Renal cortical epithelial cell (primary cell): ENCODE data around the gene SPTLC1. TPM values are rescaled to one million over a fixed set of nuclear protein-coding genes. Genes with fewer than 3 reads are reported as not detected.
"Not testable (repeated sequence)": the region's sequence is repeated elsewhere in the genome, so short reads cannot be mapped to it uniquely, and the experiment has no call there.

Experiments
- DNase-seq: peaks from one replicate; pipeline ENCODE4 v3.0.0-alpha.2; 2011; ENCODE audit warnings: low read depth
- total RNA-seq: library from RNA; depleted of rRNA; stranded (reverse); fragments of >200 nt; gene quantifications from 2 replicates; pipeline ENCODE4 v1.2.3, GENCODE V29; 2014

SPTLC1 gene
- 144 and 180 TPM in 2 replicates for total RNA-seq

DNA sequence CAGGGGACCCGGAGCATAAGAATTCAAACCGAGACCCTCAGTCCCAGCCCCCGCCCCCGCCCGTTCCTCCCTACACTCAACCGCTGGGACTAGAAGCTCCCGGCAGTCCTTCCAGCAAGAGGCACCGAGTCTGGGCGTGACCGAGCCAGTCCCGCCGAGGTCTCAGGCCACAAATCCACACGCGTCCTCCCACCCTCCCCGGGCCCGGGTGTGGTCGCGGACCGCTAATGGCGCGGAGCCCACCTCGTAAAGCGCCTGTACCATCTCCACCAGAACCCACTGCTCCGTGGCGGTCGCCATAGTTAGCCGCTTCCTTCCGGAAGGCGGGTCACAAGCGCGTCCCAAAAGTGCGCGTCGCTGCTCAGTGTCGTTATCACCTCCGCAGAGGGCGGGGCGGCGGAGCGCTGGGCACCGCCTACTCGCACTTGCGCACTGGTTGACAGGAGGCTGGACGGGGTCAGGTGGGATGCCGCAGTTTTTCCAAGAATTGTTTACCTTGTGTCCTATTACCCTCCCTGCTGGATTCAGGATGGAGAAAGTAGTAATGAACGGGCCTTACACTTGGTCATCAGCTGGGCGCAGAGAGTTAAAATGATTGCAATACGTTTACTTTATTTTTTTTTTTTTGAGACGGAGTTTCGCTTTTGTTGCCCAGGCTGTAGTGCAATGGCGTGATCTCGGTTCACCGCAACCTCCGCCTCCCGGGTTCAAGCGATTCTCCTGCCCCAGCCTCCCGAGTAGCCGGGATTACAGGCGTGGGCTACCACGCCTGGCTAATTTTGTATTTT lies at the start of gene SPTLC1:
Gene SPTLC1 (minus strand): TSS at position 343 of the 788 bp plus-strand sequence. CDS start 43 bp downstream, at position 300.
- DNase-seq: peak; percentile 88

GRCh38 chr9:92164975-92165374 lies 49.8 kb upstream of the SPTLC1 start:
- no peak for DNase-seq

DNA sequence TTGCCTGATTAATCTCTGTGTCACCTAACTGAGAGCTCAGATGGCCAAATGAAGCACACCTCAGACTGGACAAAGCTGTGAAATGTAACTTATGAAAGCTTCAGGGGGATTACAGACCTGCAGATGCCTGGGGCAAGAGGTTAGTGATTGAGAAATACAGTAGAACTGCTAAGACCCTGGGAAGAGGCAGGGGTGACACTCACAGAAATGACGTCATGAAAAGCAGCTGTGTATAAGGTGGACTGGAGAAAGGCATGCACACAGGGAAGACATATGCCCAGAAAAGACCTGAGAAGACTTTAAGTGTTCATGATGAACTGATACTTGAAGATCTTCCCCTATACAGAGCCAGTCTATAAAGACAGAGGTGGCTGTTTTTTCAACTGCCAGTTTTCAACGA lies 49.3 kb upstream of the SPTLC1 start:
- DNase-seq: no peak

- DNase-seq: no peak
Observed at GRCh38 chr9:92163276-92163675, 48.1 kb upstream of the SPTLC1 start.

DNA sequence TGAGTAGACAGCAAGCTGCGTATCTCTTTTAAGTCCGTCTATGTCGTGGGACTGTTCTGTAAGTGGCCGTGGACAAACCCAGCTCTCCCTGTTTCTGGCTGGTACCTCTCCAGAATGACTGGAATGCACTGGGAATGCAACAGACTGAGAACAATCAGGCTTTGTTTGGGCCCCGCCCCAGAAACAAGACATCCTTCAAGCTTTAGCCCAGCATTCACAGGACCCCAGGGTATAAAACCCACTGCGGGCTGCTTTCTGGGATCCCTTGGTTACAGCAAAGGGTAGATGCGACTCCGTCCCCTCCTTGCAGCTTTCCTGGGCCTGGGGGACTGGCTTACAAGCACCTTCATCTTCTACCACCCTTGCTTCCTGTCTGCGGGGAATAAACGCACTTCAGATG lies 45.6 kb upstream of the SPTLC1 start:
- no peak for DNase-seq

DNA sequence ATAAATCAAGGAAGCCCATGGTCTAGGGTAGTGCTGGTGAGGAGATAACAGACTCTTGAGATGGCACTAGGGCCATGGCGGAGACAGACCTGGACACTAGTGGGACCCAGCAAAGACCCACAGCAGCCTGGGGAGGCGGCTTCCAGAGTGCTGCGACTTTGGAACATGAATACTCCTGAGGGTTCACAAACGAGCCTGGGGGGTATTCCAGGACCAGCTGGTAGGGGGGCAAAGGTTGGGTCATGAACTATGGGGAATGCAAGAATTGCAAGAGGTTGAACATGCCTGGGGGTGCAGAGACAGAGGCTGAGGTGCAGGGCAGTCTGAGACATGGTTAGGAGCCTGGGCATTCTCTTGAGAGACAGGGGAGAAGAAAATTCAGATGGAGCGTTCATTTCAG lies 43.8 kb upstream of the SPTLC1 start:
- DNase-seq: no peak

- no peak for DNase-seq
Observed at GRCh38 chr9:92158097-92158601, 42.9 kb upstream of the SPTLC1 start.

DNA sequence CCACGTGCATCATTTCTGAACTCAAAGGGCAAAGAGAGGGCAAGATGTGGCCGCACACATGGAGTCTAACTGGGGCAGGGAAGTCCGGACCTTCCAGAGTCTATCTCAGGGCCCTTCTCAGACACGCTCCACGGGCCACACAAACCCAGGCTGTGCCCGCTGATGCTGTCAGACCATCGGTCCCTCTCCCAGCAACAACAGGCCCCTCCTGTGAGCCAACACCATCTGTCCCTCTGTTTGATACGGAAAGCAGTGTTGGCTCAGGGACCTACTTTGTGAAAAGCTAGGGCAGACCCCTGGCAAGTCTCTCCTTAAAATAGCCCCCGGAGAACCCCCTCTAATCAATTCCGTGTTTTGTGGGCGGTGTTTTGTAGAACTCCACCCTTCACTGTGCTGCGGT lies 40.5 kb upstream of the SPTLC1 start:
- DNase-seq: not testable (repeated sequence)

DNA sequence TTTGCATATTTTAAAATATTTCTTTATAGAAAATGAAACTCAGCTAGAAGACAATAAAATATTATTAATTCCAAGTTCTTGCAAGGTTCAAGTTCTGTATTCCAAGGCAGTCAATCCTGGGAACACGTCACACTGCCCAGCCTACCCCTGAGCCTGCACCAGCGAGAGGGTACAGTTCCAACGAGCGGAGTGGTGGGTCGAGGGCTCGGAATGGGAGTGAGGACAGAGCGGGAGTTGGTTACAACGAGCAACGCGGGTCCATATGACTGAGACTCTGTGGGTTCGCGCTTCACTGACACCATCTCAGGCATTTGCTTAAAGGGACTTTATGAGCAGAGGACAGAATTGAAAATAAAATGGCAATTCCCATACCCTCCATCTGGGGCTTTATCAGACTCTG lies 40.0 kb upstream of the SPTLC1 start:
- no peak for DNase-seq

DNA sequence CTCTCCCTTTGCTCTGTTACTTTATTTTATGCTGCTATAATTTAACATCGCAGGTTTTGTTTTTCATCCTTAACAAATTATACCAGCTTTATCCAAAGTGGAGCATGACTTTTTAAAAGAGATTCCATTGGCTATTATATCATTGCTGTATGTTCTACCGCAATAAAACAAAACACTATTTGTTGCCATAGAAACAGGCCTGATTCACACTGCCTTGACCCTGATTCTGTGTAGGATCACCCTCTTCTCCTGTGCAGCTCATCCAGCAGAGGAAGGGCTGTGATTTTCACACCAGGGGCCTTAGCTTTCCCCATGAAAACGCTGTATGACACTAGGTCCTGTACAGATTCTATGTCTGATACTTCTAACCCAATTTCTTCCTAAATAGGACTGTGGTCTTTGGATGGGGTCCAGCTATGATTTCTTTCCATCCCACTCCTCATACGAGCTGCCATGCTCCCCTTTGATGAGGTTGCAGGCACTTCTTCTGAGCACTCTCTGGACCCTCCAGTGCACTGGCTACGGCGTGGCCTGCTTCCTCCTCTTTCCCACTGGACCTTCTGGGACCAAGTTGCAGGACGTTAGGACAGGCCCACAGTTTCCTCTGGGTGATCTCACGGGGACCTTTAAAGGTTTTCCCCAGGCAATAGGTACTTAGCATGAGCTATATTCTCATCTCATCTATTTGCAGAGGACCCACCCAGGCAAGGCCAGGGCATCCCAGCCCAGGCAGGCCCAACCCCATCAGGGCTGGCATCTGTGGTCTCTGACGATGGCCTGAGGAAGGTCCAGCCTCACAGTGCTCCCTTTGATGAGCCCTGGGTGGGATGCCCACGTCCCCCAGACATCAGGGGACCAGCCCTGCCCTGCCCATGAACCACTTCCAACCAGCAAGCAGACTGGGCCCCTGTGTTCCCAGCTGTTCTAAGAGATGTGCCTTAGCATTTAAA lies 38.5 kb upstream of the SPTLC1 start:
- peak; percentile 64 for DNase-seq

- DNase-seq: peak; percentile 21
Observed at GRCh38 chr9:92151691-92152393, 36.6 kb upstream of the SPTLC1 start.

DNA sequence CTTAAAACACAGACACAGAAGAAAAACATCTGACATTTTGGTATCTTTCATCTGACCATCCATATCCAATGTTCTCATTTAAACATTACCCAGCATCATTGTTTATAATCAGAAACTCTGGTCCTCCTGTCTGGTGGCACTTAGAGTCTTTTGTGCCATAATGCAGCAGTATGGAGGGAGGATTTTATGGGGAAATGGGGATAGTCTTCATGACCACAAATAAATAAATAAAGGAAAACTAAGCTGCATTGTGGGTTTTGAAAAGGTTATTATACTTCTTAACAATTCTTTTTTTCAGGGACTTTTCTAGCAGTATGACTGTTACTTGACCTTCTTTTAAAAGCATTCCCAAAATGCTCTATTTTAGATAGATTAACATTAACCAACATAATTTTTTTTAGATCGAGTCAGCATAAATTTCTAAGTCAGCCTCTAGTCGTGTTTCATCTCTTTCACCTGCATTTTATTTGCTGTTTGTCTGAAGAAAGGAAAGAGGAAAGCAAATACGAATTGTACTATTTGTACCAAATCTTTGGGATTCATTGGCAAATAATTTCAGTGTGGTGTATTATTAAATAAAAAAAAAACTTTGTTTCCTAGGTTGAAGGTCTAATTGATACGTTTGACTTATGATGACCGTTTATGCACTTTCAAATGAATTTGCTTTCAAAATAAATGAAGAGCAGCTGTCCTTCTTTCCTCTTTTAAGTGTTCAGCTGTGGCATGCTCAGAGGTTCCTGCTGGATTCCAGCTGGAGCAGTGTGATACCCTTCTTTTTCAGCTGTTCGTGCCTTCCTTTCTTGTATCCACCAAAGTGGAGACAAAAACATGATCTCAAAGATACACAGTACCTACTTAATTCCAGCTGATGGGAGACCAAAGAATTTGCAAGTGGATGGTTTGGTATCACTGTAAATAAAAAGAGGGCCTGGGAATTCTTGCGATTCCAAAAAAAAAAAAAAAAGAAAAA lies 35.6 kb upstream of the SPTLC1 start:
- DNase-seq: not testable (repeated sequence)

DNA sequence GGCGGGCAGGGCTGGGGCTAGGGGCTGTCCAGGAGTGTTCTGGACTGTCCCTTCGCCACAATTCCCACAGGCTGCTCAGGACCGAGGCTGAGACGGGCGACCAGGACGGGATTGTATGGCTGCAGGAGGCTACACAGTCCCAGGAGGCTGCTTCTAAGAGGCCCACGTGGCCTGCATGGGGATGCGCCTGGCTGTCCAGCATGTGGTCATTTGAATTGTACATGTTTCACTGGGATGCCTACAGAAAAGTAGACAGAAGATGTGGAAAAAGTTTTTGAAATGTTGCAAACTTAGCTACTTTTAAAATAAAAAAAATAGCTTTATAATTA lies 32.6 kb upstream of the SPTLC1 start:
- no peak for DNase-seq

DNA sequence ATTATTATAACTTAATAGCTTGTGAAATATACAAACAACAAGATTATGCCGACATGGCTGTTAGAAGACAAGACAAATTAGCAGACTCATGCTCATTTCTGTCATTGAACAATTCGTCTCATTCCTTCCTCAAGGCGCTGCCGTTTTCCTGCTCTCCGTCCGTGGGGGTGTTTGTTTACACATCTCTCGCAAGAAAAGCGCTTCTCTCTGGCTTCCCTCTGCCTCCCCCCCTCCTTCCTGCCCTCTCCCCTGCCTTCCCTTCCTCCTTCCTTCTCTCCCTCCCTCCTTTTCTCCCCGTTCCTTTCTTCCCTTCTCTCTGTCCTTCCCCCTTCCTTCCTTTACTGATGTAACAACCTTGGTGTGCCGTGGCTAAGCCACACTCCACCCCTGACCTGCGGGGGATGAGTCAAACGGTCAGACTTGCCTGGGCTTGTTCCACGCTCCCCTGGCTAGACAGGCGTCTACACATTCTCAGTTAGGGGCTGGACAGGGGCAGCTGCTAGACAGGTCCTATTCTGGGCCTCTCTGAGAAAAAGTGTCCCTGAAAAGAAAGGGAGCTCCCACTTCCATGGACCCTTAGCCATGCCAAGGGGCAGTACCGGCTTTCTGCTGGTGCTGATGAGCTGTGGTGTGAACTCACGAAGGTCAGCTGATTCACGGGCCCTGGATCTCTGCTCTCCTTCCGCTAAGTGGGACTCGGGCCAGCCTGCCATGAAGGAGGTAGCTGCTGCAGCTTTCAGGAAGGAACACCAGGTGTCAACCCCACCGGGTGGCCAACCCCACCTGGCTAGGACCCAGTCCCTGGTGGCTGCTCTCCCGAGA lies 32.0 kb upstream of the SPTLC1 start:
- peak; percentile 86 for DNase-seq

- peak; percentile 28 for DNase-seq
Observed at GRCh38 chr9:92146610-92147009, 31.4 kb upstream of the SPTLC1 start.

GRCh38 chr9:92145784-92146183 lies 30.6 kb upstream of the SPTLC1 start:
- not testable (repeated sequence) for DNase-seq

DNA sequence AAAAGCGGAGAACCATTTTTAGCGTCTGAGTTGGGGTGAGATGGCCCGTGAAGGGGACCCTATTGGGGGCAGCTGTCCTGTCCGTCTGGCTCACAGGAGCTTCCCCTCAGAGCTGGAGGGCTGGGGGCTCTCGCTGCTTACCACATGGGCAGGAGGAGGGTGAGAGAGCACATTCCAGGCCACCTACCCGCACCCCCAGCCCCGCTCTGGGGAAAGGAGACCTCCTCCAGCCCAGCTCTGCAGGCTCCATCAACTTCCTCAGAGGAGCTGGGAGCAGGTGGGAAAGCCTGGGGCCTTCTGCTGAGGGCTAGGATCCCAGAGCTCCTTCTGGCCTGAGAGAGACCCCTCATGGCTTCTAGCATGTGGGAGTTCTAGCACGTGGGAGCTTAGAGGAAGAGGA lies 27.1 kb upstream of the SPTLC1 start:
- DNase-seq: no peak

DNA sequence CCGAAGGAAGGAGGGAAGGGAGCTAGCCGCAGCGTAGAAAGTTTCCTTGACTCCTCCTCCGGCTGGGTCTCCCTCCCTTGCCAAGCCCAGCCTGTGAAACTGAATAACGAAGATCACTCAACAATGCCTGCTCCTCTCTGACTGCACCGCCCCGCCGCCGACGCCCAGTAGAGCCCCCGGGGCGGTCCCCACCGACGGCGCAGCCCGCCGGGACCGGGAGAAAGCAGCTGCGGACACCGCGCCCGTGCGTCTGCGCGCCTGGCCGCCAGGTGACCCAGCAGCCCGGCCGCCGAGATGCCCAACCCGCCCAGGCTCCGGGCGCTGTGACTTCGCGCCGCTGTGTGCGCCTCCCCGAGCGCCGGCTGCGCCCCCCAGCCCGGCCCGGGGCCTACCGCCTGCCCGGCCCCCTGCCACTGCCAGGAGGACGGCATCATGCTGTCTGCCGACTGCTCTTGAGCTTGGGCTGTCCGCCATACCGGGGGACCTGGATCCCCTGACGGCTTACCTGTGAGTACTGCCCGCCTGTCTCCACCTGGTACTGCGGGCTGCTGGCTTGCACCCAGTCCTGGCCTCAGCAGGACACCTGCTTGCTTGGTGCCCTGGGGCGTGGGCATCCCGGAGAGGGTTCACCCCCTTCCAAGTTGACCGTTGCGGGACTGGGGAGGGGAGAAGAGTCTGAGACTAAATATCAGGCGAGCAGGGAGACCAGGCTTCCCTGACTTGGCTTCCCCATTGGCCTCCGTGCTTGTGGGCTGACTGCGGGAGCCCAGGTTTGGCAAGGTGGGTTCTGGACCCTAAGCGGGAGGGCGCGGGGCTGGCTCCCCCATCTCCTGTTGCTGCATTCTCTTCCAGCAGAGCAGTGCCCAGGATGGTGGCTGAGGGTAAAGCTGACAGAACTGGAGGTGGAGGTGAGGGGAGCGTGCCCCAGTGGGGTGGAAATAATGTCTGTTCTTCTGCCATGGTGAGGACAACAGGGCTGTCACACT lies 26.2 kb upstream of the SPTLC1 start:
- no peak for DNase-seq

DNA sequence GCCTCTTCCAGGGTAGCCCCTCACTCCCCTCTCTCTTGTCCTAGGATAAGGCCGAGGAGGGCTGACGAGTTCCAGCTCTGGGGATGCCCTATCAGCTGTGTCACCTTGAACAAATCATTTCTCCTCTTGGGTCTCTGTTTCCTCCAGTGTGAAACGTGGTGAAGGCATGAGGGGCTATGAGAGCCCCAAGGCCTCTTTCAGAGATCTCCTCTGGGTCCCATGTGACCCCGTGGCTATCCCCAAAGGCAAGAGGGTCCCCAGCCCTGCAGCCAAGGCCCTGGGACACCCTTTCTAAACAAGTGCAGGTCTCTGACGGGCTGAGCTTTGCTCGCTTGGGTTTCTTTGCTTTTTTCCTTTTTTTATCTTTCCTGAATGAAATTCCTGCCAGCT lies 25.5 kb upstream of the SPTLC1 start:
- no peak for DNase-seq
